ENCODE results near the gene EMC10. TPM values are rescaled to one million over a fixed set of nuclear protein-coding genes. Genes with fewer than 3 reads are reported as not detected.

Gene EMC10
- total RNA-seq, 1 experiment from 2014 or later, result 66.7 TPM

GRCh38 chr19:50489461-50490011 is 13.2 kb downstream of the EMC10 start:
- POLR2A ChIA-PET, result interaction anchor here (0.6 kb wide), 1 partner anchor 20 kb away, joined by 8 read pairs; no protein-coding TSS in a partner anchor
- Histone ChIP-seq H3K27ac (ENCODE audit: low read length) (no peak overlapping the region), H3K9me3 (ENCODE audit: control insufficient read depth, insufficient read depth, low read depth, low read length) (no peaks in the 10 kb centered on the region; the same call in 1 of the 2 replicates), H3K4me1 (ENCODE audit: control insufficient read depth, insufficient read depth, low read length) (no peaks in the 10 kb centered on the region), H3K27me3 (ENCODE audit: control insufficient read depth, insufficient read depth, low read length) (no peaks in the 10 kb centered on the region), H3K4me3 (ENCODE audit: low read depth in 2 of 2, low read length in 2 of 2) (no peak overlapping the region), H3K36me3 (ENCODE audit: control insufficient read depth, insufficient read depth, low read length) (no peaks in the 10 kb centered on the region)
- no TSS peak for BruUV-seq (replicated peaks)
- in situ Hi-C loops (cut with HindIII; ENCODE audit: low pct_unique_long_range_greater_than_20kb, low sequenced_read_pairs), result no loop called here
- DNase-seq (ENCODE audit: low read depth, low spot score), result no peak
- TF ChIP-seq, protein P1, sequence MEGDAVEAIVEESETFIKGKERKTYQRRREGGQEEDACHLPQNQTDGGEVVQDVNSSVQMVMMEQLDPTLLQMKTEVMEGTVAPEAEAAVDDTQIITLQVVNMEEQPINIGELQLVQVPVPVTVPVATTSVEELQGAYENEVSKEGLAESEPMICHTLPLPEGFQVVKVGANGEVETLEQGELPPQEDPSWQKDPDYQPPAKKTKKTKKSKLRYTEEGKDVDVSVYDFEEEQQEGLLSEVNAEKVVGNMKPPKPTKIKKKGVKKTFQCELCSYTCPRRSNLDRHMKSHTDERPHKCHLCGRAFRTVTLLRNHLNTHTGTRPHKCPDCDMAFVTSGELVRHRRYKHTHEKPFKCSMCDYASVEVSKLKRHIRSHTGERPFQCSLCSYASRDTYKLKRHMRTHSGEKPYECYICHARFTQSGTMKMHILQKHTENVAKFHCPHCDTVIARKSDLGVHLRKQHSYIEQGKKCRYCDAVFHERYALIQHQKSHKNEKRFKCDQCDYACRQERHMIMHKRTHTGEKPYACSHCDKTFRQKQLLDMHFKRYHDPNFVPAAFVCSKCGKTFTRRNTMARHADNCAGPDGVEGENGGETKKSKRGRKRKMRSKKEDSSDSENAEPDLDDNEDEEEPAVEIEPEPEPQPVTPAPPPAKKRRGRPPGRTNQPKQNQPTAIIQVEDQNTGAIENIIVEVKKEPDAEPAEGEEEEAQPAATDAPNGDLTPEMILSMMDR (IDR thresholded peaks at IDR 0.05), result no peak
- no peak for TF ChIP-seq SIN3A (IDR thresholded peaks at IDR 0.05; ENCODE audit: borderline replicate concordance, insufficient read depth, low read depth, low read length)
- TF ChIP-seq TCF7L2 (IDR thresholded peaks at IDR 0.05; ENCODE audit: low read depth, low read length), result no peak
- no peak for TF ChIP-seq POLR2AphosphoS5 (IDR thresholded peaks at IDR 0.05; ENCODE audit: low read depth, low read length)
- TF ChIP-seq, protein P2, sequence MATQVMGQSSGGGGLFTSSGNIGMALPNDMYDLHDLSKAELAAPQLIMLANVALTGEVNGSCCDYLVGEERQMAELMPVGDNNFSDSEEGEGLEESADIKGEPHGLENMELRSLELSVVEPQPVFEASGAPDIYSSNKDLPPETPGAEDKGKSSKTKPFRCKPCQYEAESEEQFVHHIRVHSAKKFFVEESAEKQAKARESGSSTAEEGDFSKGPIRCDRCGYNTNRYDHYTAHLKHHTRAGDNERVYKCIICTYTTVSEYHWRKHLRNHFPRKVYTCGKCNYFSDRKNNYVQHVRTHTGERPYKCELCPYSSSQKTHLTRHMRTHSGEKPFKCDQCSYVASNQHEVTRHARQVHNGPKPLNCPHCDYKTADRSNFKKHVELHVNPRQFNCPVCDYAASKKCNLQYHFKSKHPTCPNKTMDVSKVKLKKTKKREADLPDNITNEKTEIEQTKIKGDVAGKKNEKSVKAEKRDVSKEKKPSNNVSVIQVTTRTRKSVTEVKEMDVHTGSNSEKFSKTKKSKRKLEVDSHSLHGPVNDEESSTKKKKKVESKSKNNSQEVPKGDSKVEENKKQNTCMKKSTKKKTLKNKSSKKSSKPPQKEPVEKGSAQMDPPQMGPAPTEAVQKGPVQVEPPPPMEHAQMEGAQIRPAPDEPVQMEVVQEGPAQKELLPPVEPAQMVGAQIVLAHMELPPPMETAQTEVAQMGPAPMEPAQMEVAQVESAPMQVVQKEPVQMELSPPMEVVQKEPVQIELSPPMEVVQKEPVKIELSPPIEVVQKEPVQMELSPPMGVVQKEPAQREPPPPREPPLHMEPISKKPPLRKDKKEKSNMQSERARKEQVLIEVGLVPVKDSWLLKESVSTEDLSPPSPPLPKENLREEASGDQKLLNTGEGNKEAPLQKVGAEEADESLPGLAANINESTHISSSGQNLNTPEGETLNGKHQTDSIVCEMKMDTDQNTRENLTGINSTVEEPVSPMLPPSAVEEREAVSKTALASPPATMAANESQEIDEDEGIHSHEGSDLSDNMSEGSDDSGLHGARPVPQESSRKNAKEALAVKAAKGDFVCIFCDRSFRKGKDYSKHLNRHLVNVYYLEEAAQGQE (IDR thresholded peaks at IDR 0.05; ENCODE audit: insufficient read depth in 1 of 2, low read depth in 2 of 2, low read length in 1 of 2), result no peak
- CTCF ChIA-PET, result interaction anchor here (0.9 kb wide), 1 partner anchor 290 kb away, joined by 3 read pairs; no protein-coding TSS in a partner anchor
- ATAC-seq, result no peak
- intact Hi-C loops (cut with micrococcal nuclease; ENCODE audit: unreplicated experiment), result no loop called here

GRCh38 chr19:50490411-50490811 is 14.1 kb downstream of the EMC10 start:
- Histone ChIP-seq H3K4me3 (ENCODE audit: low read depth in 2 of 2, low read length in 2 of 2) (no peak overlapping the region), H3K27me3 (ENCODE audit: control insufficient read depth, insufficient read depth, low read length) (no peaks in the 10 kb centered on the region), H3K36me3 (ENCODE audit: control insufficient read depth, insufficient read depth, low read length) (no peaks in the 10 kb centered on the region), H3K27ac (ENCODE audit: low read length) (no peak overlapping the region), H3K9me3 (ENCODE audit: control insufficient read depth, insufficient read depth, low read depth, low read length) (no peaks in the 10 kb centered on the region; the same call in 1 of the 2 replicates), H3K4me1 (ENCODE audit: control insufficient read depth, insufficient read depth, low read length) (no peaks in the 10 kb centered on the region)
- ATAC-seq (no peak), DNase-seq (ENCODE audit: low read depth, low spot score) (no peak)
- no TSS peak for BruUV-seq (replicated peaks)
- in situ Hi-C loops (cut with HindIII; ENCODE audit: low pct_unique_long_range_greater_than_20kb, low sequenced_read_pairs) (no loop called here), intact Hi-C loops (cut with micrococcal nuclease; ENCODE audit: unreplicated experiment) (no loop called here)
- POLR2A ChIA-PET, result no interaction called here
- CTCF ChIA-PET, result interaction anchor here (0.8 kb wide), 1 partner anchor 438 kb away, joined by 7 read pairs; no protein-coding TSS in a partner anchor
- TF ChIP-seq SIN3A (IDR thresholded peaks at IDR 0.05; ENCODE audit: borderline replicate concordance, insufficient read depth, low read depth, low read length), result no peak
- TF ChIP-seq, protein P1 (IDR thresholded peaks at IDR 0.05), result no peak
- TF ChIP-seq POLR2AphosphoS5 (IDR thresholded peaks at IDR 0.05; ENCODE audit: low read depth, low read length), result no peak
- no peak for TF ChIP-seq TCF7L2 (IDR thresholded peaks at IDR 0.05; ENCODE audit: low read depth, low read length)
- TF ChIP-seq, protein P2 (IDR thresholded peaks at IDR 0.05; ENCODE audit: insufficient read depth in 1 of 2, low read depth in 2 of 2, low read length in 1 of 2), result no peak
